K562 treated with DMSO at 1 percent for 48 hours (cell line): ENCODE results near the gene UGT2B28. TPM values are rescaled to one million over a fixed set of nuclear protein-coding genes. Genes with fewer than 3 reads are reported as not detected.

Experiments
- total RNA-seq: library from RNA; unstranded; fragments of 300-600 nt; gene quantifications from 2 replicates; pipeline ENCODE4 v1.2.3, GENCODE V29; 2022; ENCODE audit warnings: low replicate concordance; ENCODE audit errors: extremely low read depth

Gene UGT2B28
- not detected in 2 replicates for total RNA-seq

DNA sequence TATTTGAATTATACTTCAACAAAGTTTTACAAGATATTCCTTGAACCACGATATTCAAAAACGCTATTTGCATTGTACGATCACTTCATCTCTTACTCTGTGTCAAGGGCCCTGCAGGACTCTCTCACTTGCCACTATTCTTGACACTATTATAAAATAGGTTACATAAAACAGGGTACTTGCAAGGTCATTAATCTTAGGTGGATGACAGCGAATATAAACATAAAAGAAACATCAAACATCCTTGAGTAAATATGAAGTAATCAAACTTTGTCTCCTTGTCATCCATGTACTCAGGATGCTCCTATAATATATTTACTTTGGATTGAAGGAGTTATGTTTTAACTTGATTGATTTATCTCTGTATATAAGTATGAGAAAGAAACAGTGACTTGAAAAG is at the start of gene UGT2B28:
Gene UGT2B28, plus strand, starts transcription at position 395 of the 400 bp plus-strand sequence. CDS start 26 bp downstream, outside the sequence.

Other genes with a start within 250 kb of the UGT2B28 start
- not detected in 2 replicates for gene UGT2B7, start 184.0 kb upstream of the UGT2B28 start, total RNA-seq
- gene UGT2B11, start 65.7 kb upstream of the UGT2B28 start, total RNA-seq: not detected in 2 replicates
- gene UGT2B4, start 215.4 kb downstream of the UGT2B28 start, total RNA-seq: not detected in 2 replicates